Endometrium (tissue), 2 donors: ENCODE results near the gene USP17L28.
"Not testable (repeated sequence)": the region's sequence is repeated elsewhere in the genome, so short reads cannot be mapped to it uniquely, and the experiment has no call there.

Experiments used
- FAIRE-seq: peaks from 2 replicates; lab custom pipeline; 2012; peaks lifted over from hg19 to GRCh38; lab: Jason Lieb, UNC
- donor health status: control.
- donor health status: control.

USP17L28 gene, protein sequence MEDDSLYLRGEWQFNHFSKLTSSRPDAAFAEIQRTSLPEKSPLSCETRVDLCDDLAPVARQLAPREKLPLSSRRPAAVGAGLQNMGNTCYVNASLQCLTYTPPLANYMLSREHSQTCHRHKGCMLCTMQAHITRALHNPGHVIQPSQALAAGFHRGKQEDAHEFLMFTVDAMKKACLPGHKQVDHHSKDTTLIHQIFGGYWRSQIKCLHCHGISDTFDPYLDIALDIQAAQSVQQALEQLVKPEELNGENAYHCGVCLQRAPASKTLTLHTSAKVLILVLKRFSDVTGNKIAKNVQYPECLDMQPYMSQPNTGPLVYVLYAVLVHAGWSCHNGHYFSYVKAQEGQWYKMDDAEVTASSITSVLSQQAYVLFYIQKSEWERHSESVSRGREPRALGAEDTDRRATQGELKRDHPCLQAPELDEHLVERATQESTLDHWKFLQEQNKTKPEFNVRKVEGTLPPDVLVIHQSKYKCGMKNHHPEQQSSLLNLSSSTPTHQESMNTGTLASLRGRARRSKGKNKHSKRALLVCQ

GRCh38 chr4:9348593-9348992 lies at the start of gene USP17L28:
Gene USP17L28, plus strand, starts transcription at chr4:9348893. Its CDS starts 0 bp downstream, at chr4:9348893.
- not testable (repeated sequence) for FAIRE-seq

- not testable (repeated sequence) for FAIRE-seq
These were observed 24.5 kb upstream of the USP17L28 start for GRCh38 chr4:9324191-9324590.

GRCh38 chr4:9324865-9325264 lies 23.8 kb upstream of the USP17L28 start, which contains the start of gene USP17L24:
Gene USP17L24, plus strand, starts transcription at chr4:9325165. Its CDS starts 0 bp downstream, at chr4:9325165.
- not testable (repeated sequence) for FAIRE-seq

- not testable (repeated sequence) for FAIRE-seq
These were observed 19.1 kb upstream of the USP17L28 start, which contains the start of gene USP17L25 for GRCh38 chr4:9329611-9330010. Gene USP17L25, plus strand, starts transcription at chr4:9329911. Its CDS starts 0 bp downstream, at chr4:9329911.

- FAIRE-seq, result not testable (repeated sequence)
These were observed 14.3 kb upstream of the USP17L28 start, which contains the start of gene USP17L26 for GRCh38 chr4:9334358-9334757. Gene USP17L26, plus strand, starts transcription at chr4:9334658. Its CDS starts 0 bp downstream, at chr4:9334658.

- not testable (repeated sequence) for FAIRE-seq
These were observed 9.6 kb upstream of the USP17L28 start, which contains the start of gene USP17L5 for GRCh38 chr4:9339103-9339502. Gene USP17L5, plus strand, starts transcription at chr4:9339403. Its CDS starts 0 bp downstream, at chr4:9339403.

DNA sequence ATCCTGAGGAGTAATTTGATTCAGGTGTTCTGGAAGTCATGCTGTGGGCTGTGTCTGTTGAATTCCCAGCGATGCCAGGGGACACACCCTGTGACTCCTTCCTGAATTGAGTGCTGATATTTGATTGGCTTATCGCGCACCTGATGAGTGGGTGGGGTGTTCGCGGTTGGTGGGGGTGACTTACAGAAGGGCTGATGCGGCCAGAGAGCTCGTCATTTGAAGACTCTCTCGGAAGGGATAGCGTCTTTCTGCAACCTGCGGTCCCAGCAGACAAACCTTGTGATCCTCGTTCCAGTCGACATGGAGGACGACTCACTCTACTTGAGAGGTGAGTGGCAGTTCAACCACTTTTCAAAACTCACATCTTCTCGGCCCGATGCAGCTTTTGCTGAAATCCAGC lies 4.8 kb upstream of the USP17L28 start, which contains the start of gene USP17L27:
Gene USP17L27 (plus strand): TSS at position 301 of the 400 bp plus-strand sequence. CDS start 0 bp downstream, at position 301.
- FAIRE-seq, result not testable (repeated sequence)

DNA sequence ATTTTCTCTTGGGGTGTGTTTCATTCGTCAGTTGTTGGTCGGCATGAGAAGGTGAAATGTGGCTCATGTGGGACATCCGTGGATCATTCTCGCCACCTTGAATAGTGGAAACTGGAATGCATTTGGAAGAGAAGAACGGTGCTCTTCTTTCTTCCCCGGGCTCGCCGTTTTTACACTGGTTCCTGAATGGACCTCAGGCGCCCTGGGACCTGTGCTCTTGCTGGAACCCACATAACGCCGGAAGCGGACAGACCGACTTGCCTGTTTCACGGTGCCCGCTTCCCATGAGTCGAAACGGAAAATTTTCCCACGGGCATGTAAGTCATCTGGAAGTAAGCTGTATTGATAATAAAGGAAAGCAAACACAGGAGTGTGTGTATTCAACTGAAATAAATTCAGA lies 2.2 kb downstream of the USP17L28 start:
- not testable (repeated sequence) for FAIRE-seq

DNA sequence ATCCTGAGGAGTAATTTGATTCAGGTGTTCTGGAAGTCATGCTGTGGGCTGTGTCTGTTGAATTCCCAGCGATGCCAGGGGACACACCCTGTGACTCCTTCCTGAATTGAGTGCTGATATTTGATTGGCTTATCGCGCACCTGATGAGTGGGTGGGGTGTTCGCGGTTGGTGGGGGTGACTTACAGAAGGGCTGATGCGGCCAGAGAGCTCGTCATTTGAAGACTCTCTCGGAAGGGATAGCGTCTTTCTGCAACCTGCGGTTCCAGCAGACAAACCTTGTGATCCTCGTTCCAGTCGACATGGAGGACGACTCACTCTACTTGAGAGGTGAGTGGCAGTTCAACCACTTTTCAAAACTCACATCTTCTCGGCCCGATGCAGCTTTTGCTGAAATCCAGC lies 4.6 kb downstream of the USP17L28 start, which contains the start of gene USP17L29:
Gene USP17L29 (plus strand): TSS at position 301 of the 400 bp plus-strand sequence. CDS start 0 bp downstream, at position 301.
- FAIRE-seq, result not testable (repeated sequence)

GRCh38 chr4:9362829-9363228 lies 14.1 kb downstream of the USP17L28 start, which contains the start of gene USP17L30:
Gene USP17L30, plus strand, starts transcription at chr4:9363129. Its CDS starts 0 bp downstream, at chr4:9363129.
- not testable (repeated sequence) for FAIRE-seq

DNA sequence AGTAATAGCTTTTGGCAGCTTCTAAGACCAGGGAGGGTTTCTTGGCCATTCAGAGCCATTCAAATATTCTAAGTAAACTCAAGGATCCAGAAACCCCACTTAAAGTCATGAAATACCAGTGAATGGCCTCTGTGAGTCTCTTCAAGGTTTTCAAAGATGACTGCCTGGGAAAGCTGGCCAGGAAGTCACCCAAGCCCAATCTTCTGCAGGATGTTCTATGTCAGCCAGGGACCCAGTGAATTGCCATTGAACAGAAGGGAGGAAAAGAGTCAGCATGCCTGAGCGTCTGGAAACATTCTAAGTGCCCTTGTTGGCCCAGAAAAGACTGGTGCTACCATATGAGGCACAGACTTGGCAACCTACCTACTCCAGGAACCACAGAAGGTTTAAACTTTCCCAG lies 31.2 kb downstream of the USP17L28 start:
- FAIRE-seq, result not testable (repeated sequence)

GRCh38 chr4:9381012-9381534 lies 32.4 kb downstream of the USP17L28 start:
- FAIRE-seq, result peak; percentile 54

DNA sequence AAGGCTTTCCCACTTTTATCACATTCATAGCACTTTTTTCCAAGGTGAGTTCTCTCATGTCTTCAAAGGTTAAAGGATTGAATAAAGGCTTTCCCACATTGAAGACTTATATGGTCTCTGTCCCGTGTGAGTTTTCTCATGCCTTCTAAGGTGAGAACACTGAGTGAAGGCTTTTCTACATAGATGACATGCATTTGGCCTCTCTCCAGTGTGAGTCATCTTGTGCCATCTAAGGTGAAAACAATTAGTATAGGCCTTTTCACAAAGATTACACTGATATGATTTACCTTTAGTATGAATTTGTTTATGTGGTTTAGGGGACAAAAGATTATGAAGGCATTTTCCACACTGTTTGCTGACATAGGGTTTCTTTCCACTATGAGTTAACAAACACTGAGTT lies 35.4 kb downstream of the USP17L28 start:
- no peak for FAIRE-seq

DNA sequence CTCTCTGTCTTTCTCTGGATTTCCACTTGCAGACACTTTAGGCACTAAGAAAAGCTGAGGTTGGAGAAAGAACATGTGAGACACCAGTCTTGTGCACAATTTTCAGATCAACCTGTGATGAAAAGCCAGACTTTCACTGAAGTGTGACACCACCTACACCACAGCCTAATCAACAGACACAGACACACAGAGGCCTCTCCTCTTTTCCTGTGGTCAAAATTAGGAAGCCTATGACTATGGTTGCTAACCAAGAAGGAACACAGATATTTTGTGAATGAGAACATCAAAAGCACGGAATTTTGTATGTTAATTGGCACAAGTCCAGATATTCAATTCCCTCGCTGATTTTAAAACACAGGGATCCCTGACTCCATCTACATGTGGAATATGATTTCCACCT lies 40.3 kb downstream of the USP17L28 start:
- not testable (repeated sequence) for FAIRE-seq
